Endothelial cell of umbilical vein (primary cell): Measurements from ENCODE around the gene KRTAP2-1. TPM values are rescaled to one million over a fixed set of nuclear protein-coding genes. Genes with fewer than 3 reads are reported as not detected.

Source experiments
- BruUV-seq: library from RNA; stranded (reverse); fragments of 400-500 nt; replicated peaks from 2 replicates; lab custom pipeline; 2021; lab: Mats Ljungman, UMichigan
- CTCF ChIA-PET: fragments of 300-600, 350-600 bp; sonication (Branson Sonifier 250); formaldehyde crosslinking; loops from one replicate; lab custom pipeline; 2021; ENCODE audit warnings: antibody characterized with exemption, inconsistent platforms; lab: Charles Lee
- POLR2A ChIA-PET: fragments of 300-600, 350-600 bp; sonication (Branson Sonifier 250); formaldehyde crosslinking; loops from one replicate; lab custom pipeline; 2021; ENCODE audit warnings: antibody characterized with exemption, inconsistent platforms; lab: Charles Lee
- DNase-seq: peaks from one replicate; pipeline ENCODE4 v3.0.0-alpha.2; 2011; ENCODE audit warnings: low read depth, low spot score
- FAIRE-seq: peaks from 2 replicates; lab custom pipeline; 2011; peaks lifted over from hg19 to GRCh38; lab: Jason Lieb, UNC
- H2AFZ ChIP-seq: 2 replicates; pipeline ENCODE4 v1.6.0; 2012; ENCODE audit warnings: low read depth, low read length, control low read depth, inconsistent platforms
- H3K27ac ChIP-seq: 2 replicates; pipeline ENCODE4 v1.5.1; 2011; ENCODE audit warnings: low read depth, mild to moderate bottlenecking, control low read depth, low read length, moderate library complexity; ENCODE audit not compliant: insufficient read depth
- H3K27me3 ChIP-seq, 2 experiments: 2 replicates each; pipeline versions ENCODE4 v1.6.0 to v1.6.1; 2011; ENCODE audit warnings: low read length in 2 of 2, mixed read lengths in 1 of 2; ENCODE audit not compliant: control insufficient read depth in 2 of 2, insufficient read depth in 2 of 2
- H3K36me3 ChIP-seq, 2 experiments: 2 replicates in 1 of 2; 3 replicates in 1 of 2; pipeline ENCODE4 v1.5.1; 2011; ENCODE audit warnings: low read length in 2 of 2, mild to moderate bottlenecking in 1 of 2, moderate library complexity in 1 of 2; ENCODE audit not compliant: control insufficient read depth in 2 of 2, insufficient read depth in 2 of 2; ENCODE audit errors: extremely low read depth in 1 of 2
- H3K4me1 ChIP-seq: 3 replicates; pipeline ENCODE4 v1.5.1; 2011; ENCODE audit warnings: mild to moderate bottlenecking, low read length; ENCODE audit not compliant: control insufficient read depth, insufficient read depth; ENCODE audit errors: extremely low read depth
- H3K4me2 ChIP-seq: 2 replicates; pipeline ENCODE4 v1.6.1; 2011; ENCODE audit warnings: low read length, control low read depth, mixed read lengths; ENCODE audit not compliant: insufficient read depth
- H3K4me3 ChIP-seq, 3 experiments: fragments of 200-600 bp in 1 of 3; sonication (generic), shearing (Covaris generic) in 1 of 3; replicated peaks in 1 of 3; 2 replicates each; pipeline ENCODE4 v1.5.1; 2011 to 2016; ENCODE audit warnings: control low read depth in 3 of 3, low read length in 3 of 3, mild to moderate bottlenecking in 2 of 3, inconsistent platforms in 1 of 3, low read depth in 1 of 3, moderate library complexity in 1 of 3; ENCODE audit not compliant: insufficient read depth in 1 of 3
- H3K79me2 ChIP-seq: 2 replicates; pipeline ENCODE4 v1.6.0; 2012; ENCODE audit warnings: low read length, inconsistent platforms; ENCODE audit not compliant: control insufficient read depth, insufficient read depth
- H3K9ac ChIP-seq: replicated peaks from 2 replicates; pipeline ENCODE3; 2011; ENCODE audit warnings: low read length, control low read depth; ENCODE audit not compliant: insufficient read depth; ENCODE audit errors: extremely low read depth
- H3K9me1 ChIP-seq: replicated peaks from 3 replicates; pipeline ENCODE4 v1.6.0; 2011; ENCODE audit warnings: mild to moderate bottlenecking, low read length; ENCODE audit not compliant: control insufficient read depth, insufficient read depth; ENCODE audit errors: extremely low read depth
- H3K9me3 ChIP-seq: replicated peaks from 2 replicates; pipeline ENCODE4 v1.5.1; 2012; ENCODE audit warnings: low read length, inconsistent platforms; ENCODE audit not compliant: control insufficient read depth, insufficient read depth
- H4K20me1 ChIP-seq: replicated peaks from 2 replicates; pipeline ENCODE3; 2011; ENCODE audit warnings: mild to moderate bottlenecking, low read length; ENCODE audit not compliant: control insufficient read depth, insufficient read depth; ENCODE audit errors: extremely low read depth
- CTCF ChIP-seq, 2 donors: IDR thresholded peaks; 1 replicate in 1 of 2; 2 replicates in 1 of 2; pipeline ENCODE4 v1.5.1; 2011; ENCODE audit warnings: low read length in 2 of 2, mild to moderate bottlenecking in 2 of 2, moderate library complexity in 2 of 2, control low read depth in 1 of 2, inconsistent platforms in 1 of 2, low read depth in 1 of 2; ENCODE audit not compliant: insufficient read depth in 1 of 2; ENCODE audit errors: extremely low read depth in 1 of 2
- EZH2 ChIP-seq: IDR thresholded peaks from 2 replicates; pipeline ENCODE4 v1.6.1; 2012; ENCODE audit warnings: borderline replicate concordance, low read depth, mild to moderate bottlenecking, moderate library complexity, low read length, inconsistent platforms; ENCODE audit not compliant: severe bottlenecking
- FOS ChIP-seq: IDR thresholded peaks from 2 replicates; pipeline ENCODE4 v1.6.1; 2011; ENCODE audit warnings: mild to moderate bottlenecking, low read length, moderate library complexity, borderline replicate concordance; ENCODE audit not compliant: insufficient read depth
- GATA2 ChIP-seq: IDR thresholded peaks from 2 replicates; pipeline ENCODE4 v1.7.0; 2011; ENCODE audit warnings: low read depth, mild to moderate bottlenecking, moderate library complexity, mixed read lengths, low read length; ENCODE audit not compliant: insufficient read length, insufficient read depth
- JUN ChIP-seq: IDR thresholded peaks from 2 replicates; pipeline ENCODE4 v1.6.1; 2011; ENCODE audit warnings: borderline replicate concordance, low read depth; ENCODE audit not compliant: insufficient read length, insufficient read depth
- MAX ChIP-seq: IDR thresholded peaks from 2 replicates; pipeline ENCODE4 v1.6.1; 2011; ENCODE audit not compliant: insufficient read depth, insufficient read length
- MYC ChIP-seq: IDR thresholded peaks from one replicate; pipeline ENCODE4 v1.6.1; 2011; ENCODE audit warnings: mild to moderate bottlenecking, low read depth, low read length
- POLR2A ChIP-seq: IDR thresholded peaks from 2 replicates; pipeline ENCODE4 v1.6.1; 2012; ENCODE audit warnings: low read depth, mild to moderate bottlenecking, control low read depth, low read length
- POLR2AphosphoS5 ChIP-seq: IDR thresholded peaks from 2 replicates; pipeline ENCODE4 v1.6.1; 2012; ENCODE audit warnings: low read depth, mild to moderate bottlenecking, control low read depth, low read length, moderate library complexity; ENCODE audit not compliant: insufficient read depth
- dilution Hi-C: fragments of 300-500 bp; cut with MboI; formaldehyde crosslinking; loops from one replicate; pipeline ENCODE4 v1.15.0; 2019; ENCODE audit warnings: low sequenced_read_pairs; ENCODE audit not compliant: extremely low pct_ligation_motif_present
- intact Hi-C: fragments of 100-400 bp; cut with micrococcal nuclease; formaldehyde crosslinking; loops from one replicate; pipeline ENCODE4 v1.10.0; 2022
- polyA plus RNA-seq, 4 experiments: library from polyadenylated mRNA; depleted of rRNA in 3 of 4; stranded (reverse) in 3 of 4; unstranded in 1 of 4; fragments of >200 nt; gene quantifications; 2 replicates each; pipeline versions ENCODE4 v1.2.1 to v1.2.3, GENCODE V29; 2011 to 2012; ENCODE audit warnings: missing spikeins in 1 of 4
- total RNA-seq: library from RNA; stranded (reverse); gene quantifications from 2 replicates; pipeline ENCODE4 v1.2.3, GENCODE V29; 2021

Gene KRTAP2-1
- total and polyA plus RNA-seq, 2 donors (not counting 3 experiments of a cell fraction or from before 2014, with no cell fraction given), result not detected

GRCh38 chr17:41054025-41054424 is 6.9 kb upstream of the KRTAP2-1 start:
- Histone ChIP-seq H3K27ac (no peak overlapping the region), H3K9me1 (no peaks in the 10 kb centered on the region), H2AFZ (no peak overlapping the region), H3K9me3 (no peaks in the 10 kb centered on the region), H4K20me1 (no peaks in the 10 kb centered on the region), H3K4me3 (no peak overlapping the region), H3K27me3 (peaks cover 1 to 2% of the 10 kb centered on the region in 2 experiments), H3K36me3 (no peaks in the 10 kb centered on the region), H3K4me1 (no peaks in the 10 kb centered on the region), H3K79me2 (no peaks in the 10 kb centered on the region), H3K4me2 (no peak overlapping the region), H3K9ac (no peak overlapping the region)
- ChIA-PET CTCF (no interaction called here), POLR2A (no interaction called here)
- dilution Hi-C loops, result no loop called here
- DNase-seq (no peak), FAIRE-seq (no peak)
- intact Hi-C loops, result no loop called here
- no TSS peak for BruUV-seq
- no peak for TF ChIP-seq GATA2
- TF ChIP-seq POLR2A, result no peak
- no peak for TF ChIP-seq FOS
- TF ChIP-seq MAX, result no peak
- no peak for TF ChIP-seq JUN
- no peak for TF ChIP-seq MYC
- no peak for TF ChIP-seq CTCF (IDR thresholded peaks at IDR 0.05; ENCODE audit: extremely low read depth in 1 of 2, insufficient read depth in 1 of 2, low read depth in 1 of 2, low read length in 2 of 2)
- no peak for TF ChIP-seq EZH2
- TF ChIP-seq POLR2AphosphoS5, result no peak
